SKM-1 (cell line): ENCODE results near the gene GBF1.

ENCODE experiments used
- DNase-seq: peaks from one replicate; lab custom pipeline; 2025; ENCODE audit not compliant: unreplicated experiment; lab: John Stamatoyannopoulos, UW

GBF1 gene

GRCh38 chr10:102245082-102245931 is at the start of gene GBF1:
Gene GBF1 (plus strand): TSS chr10:102245532. CDS start chr10:102258939, 13,407 bp downstream.
- DNase-seq, result peak; percentile 100

GRCh38 chr10:102196893-102197292 is 48.4 kb upstream of the GBF1 start:
- no peak for DNase-seq

DNA sequence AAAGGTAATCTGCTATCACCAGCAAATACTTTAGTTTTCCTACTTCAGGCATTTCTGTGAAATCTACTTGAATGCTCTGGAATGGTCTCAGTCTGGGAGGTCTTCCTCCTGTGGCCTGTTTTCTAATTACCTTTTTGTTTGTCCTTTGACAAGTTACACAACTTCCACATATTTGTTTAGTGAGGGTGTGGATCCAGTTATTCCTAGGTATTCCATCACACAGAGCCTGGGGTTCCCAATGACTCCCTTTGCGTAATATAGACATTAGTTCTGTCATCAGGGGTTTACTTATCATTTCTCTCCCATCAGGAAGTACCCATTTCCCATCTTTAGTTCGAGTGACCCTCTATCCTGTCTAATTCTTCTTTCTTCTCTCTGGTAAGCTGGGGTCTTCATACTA is 47.3 kb upstream of the GBF1 start:
- DNase-seq, result no peak

DNA sequence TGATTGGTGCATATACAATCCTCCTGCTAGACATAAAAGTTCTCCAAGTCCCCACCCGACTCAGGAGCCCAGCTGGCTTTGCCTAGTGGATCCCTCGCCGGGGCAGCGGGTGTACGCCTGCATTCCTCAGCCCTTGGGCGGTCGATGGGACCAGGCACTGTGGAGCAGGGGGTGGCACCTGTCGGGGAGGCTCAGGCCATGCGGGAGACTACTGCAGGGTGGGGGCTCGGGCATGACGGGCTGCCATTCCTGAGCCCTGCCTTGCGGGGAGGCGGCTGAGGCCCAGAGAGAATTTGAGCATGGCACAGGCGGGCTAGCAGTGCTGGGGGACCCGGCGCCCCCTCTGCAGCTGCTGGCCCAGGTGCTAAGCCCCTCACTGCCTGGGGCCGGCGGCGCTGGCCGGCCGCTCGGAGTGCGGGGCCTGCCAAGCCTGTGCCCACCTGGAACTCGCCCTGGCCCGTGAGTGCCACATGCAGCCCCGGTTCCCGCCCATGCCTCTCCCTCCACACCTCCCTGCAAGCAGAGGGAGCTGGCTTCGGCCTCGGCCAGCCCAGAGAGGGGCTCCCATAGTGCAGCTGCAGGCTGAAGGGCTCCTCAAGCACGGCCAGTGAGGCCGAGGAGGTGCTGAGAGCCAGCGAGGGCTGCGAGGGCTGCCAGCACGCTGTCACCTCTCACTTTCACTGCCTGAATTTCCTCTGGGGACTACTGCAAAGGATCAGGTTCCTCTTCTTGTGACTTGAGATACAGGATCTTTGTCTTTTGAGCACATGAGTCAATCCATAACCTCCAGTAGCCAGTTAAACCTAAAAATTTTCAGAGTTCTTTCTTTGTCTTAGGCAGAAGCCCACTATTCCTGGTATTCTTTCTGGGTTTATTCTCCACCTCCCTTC is 44.3 kb upstream of the GBF1 start:
- DNase-seq, result no peak

DNA sequence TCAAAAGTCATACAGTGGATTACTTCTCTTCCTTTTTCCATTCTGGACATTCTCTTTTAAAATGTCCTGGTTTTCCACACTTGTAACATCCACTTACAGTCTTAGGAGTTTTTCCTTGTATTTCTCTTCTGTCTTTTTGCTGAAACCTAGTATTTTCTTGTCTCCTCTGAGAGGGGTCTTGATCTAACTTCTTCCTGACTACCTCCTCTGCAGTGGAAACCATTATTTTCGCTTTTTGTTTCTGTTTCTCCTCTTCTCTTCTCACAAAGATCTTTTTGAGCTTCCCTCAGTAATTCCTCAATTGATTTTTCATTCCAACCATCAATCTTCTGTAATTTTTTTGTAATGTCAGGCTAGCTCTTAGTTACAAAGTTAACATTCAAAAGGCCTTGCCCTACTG is 42.9 kb upstream of the GBF1 start:
- DNase-seq, result no peak

DNA sequence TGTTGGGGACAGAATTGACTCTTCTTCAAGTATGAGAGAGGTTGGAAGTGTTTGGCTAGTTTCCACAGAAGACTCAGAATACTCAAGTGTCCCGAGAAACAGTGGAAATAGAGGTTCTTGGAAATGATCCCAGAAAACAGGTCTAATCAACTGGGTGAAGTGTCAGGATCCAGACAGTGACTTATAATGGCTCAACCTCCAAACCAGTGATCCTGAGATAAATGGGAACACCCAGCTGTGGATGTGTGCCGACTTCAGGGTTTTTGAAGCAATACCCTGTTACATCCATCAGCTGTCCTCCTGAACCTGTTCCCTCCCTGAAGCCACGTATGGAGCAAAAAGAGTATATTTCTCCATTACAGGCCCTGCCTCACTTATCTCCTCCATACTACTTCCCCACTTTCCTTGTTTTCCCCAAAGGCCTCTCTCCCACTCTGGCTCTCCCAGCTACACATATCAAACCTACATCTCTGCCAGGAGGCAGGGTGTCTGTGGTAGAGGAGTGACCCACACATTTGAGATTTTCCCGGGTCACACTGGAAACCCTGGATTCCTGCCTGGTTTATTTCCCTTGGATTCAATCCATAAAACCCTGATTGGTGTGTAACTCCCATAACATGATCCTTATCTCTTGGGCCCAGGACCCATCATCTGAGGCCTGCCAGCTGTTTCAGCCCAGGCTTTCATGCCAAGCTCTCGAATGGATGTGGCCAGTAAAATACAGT is 36.9 kb upstream of the GBF1 start:
- DNase-seq, result no peak

DNA sequence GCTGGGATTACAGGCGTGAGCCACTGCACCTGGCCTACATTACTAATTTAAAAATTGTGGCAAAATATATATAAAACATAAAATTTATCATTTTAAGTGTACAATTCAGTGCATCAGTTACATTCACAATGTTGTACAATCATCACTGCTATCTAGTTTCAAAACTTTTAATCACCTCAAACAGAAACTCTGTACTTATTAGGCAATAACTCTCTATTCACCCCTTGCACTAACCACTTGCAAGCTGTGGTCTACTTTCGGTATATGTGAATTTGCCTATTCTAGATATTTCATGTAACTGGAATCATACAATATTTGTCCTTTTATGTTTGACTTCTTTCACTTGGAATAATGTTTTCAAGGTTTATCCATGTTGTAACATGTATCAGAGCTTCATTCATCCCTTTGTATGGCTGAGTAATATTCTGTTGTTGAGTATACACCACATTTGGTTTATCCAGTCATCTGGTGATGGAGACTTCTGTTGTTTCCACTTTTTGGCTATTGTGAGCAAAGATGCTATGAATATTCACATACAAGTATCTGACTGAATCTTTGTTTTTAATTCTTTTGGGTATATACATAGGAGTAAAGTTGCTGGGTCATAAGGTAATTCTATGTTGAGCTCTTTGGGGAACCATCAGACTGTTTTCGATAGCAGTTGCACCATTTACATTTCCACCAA is 33.6 kb upstream of the GBF1 start:
- no peak for DNase-seq

DNA sequence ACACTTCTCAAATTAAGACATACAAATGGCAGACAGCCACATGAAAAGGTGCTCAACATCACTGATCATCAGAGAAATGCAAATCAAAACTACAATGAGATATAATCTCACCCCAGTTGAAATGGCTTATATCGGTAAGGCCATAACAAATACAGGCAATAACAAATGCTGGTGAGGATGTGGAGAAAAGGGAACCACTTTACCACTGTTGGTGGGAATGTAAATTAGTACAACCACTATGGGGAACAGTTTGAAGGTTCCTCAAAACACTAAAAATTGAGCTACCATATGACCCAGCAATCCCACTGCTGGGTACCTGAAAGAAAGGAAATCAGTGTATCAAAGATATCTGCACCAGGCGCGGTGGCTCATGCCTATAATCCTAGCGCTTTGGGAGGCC is 31.7 kb upstream of the GBF1 start:
- peak; percentile 57 for DNase-seq

- no peak for DNase-seq
Measured at GRCh38 chr10:102219370-102219769, 26.0 kb upstream of the GBF1 start.

DNA sequence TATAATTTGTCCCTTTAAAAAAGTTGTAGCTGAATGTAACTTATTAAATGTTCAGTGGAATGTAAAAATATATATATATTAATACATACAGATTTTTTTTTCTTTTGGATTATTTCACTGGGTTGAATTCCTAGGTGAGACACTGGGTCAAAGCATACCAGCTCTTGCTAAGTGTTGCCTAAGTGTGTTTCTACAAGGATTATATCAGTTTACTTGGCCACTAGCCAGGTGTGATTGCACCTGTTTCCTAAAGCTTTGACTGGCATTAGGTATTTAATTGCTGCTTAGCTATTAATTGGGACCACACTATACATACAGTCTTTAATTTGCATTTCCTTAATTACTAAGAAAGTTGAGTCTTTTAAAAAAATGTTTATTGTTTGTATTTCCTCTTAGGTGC is 24.7 kb upstream of the GBF1 start:
- DNase-seq, result no peak

DNA sequence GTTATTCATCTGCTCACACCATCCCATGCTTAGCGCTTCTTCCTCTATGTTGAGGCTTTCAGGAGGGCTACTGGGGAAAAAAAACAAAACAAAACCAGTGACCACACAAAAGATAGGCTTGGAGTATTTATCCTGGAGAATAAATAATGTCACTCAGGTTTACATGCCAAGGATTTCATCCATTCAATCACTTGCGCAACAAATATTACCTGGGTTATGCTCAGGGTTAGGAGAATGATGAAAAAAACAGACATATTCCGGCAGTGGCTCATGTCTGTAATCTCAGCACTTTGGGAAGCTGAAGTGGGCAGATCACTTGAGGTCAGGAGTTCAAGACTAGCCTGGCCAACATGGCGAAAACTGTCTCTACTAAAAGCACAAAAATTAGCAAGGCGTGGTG is 22.5 kb upstream of the GBF1 start:
- no peak for DNase-seq

GRCh38 chr10:102225646-102226541 is 19.4 kb upstream of the GBF1 start, which contains the start of gene ELOVL3:
Gene ELOVL3 (plus strand): TSS chr10:102226299. CDS start chr10:102226549, 250 bp downstream.
- no peak for DNase-seq

- no peak for DNase-seq
Measured at GRCh38 chr10:102226542-102226870, 18.8 kb upstream of the GBF1 start.

DNA sequence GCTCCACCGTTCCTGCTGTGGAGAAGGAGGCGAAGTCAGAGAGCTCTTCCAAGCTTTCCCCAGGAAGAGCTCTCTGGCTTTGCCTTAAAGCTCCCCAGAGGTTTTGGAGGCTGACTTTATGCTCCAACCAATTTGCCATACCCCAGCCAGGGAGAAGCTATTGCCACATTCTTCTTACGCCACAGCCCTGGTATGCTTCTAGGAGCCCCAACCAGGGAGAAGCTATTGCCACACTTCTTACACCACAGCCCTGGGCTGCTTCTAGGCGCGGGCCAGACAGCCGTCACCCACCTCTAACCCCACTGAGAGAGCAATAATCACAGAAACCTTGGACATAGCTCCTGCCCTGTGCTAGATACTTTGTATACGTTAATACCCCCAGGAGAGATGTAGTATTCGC is 18.3 kb upstream of the GBF1 start:
- peak; percentile 85 for DNase-seq

DNA sequence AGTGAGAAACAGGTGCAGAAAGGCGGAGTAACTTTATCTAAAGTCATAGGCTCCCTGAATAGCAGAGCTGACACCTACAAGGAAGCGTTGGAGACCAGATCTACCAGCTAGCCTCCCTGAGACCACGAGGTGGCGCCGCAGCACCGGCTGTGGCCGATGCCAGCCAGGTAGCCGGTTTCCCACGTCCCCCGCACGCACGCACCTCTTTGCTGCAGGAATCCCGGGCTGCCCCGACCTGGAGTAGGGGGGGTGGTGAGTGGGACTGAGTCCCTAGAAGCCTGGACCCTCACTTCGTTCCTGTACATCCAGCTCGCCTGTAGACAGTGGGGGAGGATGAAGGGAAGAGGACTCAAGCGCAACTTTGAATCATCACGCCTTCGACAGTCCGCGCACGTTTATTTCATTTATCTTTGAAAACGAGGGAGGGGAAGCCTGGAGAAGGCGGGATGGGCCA is 15.5 kb upstream of the GBF1 start:
- DNase-seq, result peak; percentile 47

- DNase-seq, result no peak
Measured at GRCh38 chr10:102230264-102230860, 15.0 kb upstream of the GBF1 start.

- DNase-seq, result no peak
Measured at GRCh38 chr10:102230861-102231356, 14.4 kb upstream of the GBF1 start.

DNA sequence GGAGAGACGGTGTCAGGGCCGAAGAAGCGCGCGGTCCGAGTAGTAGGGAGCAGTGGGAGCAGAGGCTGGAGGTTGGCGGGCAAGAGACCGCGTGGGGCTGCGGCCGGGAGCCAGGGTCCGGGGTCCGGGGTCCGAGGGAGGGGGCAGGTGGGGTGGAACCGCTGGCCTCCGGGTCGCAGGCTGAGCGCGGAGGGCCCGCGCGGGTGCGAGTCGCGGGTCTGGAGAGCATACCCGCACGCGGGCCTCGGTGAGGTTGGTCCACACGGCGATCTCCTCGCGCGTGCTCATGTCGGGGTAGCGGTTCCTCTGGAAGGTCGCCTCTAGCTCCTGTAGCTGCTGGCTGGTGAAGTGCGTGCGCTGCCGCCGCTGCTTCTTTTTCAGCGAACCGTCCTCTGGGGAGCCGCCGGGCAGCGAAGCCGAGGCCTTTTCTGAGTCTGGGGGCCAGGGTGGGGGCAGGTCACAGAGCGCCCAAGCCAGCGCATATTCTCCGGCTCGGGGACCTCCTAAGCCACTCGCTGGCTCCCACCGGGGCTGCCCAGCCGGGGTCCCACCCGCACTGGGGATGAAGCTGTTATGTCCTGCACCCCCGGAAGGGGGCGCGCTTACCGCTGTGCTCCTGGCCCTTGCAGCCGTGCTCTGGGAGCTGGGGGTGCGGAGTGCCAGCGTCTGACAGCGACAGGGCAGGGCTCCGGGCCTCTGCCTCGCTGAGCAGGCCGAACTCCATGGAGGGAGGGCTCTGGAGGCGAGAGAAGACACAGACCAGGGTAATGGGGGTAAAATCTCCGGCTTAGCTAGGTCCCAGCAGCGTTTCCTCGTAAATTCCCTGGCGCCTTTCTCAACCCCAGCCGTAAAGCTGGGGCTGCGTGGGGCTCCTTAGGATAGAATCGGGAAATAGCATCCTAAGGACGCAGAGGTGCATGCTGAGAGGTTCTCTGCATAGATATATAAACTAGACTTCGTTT is 13.7 kb upstream of the GBF1 start:
- peak; percentile 17 for DNase-seq
